Activated CD4-positive, alpha-beta T cell treated with anti-CD3 and anti-CD28 coated beads, Interleukin-2, Interleukin-4, amounts not matched to agents 100 ng/mL and 50 ng/mL, durations not matched to agents 16 hours and 8 hours (primary cell): ENCODE measurements around the gene KRT37.

Experiments used
- DNase-seq: peaks from one replicate; pipeline ENCODE4 v3.0.0-alpha.2; 2020; ENCODE audit warnings: low spot score

KRT37 gene

GRCh38 chr17:41424111-41424635 is at the start of gene KRT37:
KRT37 (minus strand) TSS chr17:41424585; CDS start chr17:41424523, 62 bp downstream.
- DNase-seq = no peak

GRCh38 chr17:41468346-41468745 is 44.0 kb upstream of the KRT37 start:
- no peak for DNase-seq

GRCh38 chr17:41467561-41467960 is 43.2 kb upstream of the KRT37 start:
- DNase-seq = no peak

GRCh38 chr17:41466988-41467387 is 42.6 kb upstream of the KRT37 start, which contains the start of gene KRT32:
KRT32 (minus strand) TSS chr17:41467386; CDS start chr17:41467325, 61 bp downstream.
- no peak for DNase-seq

GRCh38 chr17:41464682-41465081 is 40.3 kb upstream of the KRT37 start:
- DNase-seq = no peak

GRCh38 chr17:41464173-41464572 is 39.8 kb upstream of the KRT37 start:
- no peak for DNase-seq

- DNase-seq = no peak
These were observed 39.4 kb upstream of the KRT37 start for GRCh38 chr17:41463746-41464145.

GRCh38 chr17:41462705-41463104 is 38.3 kb upstream of the KRT37 start:
- DNase-seq = no peak

GRCh38 chr17:41457676-41458075 is 33.3 kb upstream of the KRT37 start:
- DNase-seq = no peak

GRCh38 chr17:41456204-41456603 is 31.8 kb upstream of the KRT37 start:
- no peak for DNase-seq

GRCh38 chr17:41455236-41455635 is 30.9 kb upstream of the KRT37 start:
- no peak for DNase-seq

GRCh38 chr17:41453066-41453465 is 28.7 kb upstream of the KRT37 start:
- DNase-seq = no peak

GRCh38 chr17:41452281-41452680 is 27.9 kb upstream of the KRT37 start:
- DNase-seq = no peak

GRCh38 chr17:41451154-41451728 is 26.9 kb upstream of the KRT37 start:
- no peak for DNase-seq

GRCh38 chr17:41449008-41449407 is 24.6 kb upstream of the KRT37 start:
- DNase-seq = no peak

GRCh38 chr17:41448506-41448905 is 24.1 kb upstream of the KRT37 start:
- DNase-seq = no peak

- no peak for DNase-seq
These were observed 22.4 kb upstream of the KRT37 start for GRCh38 chr17:41446806-41447205.

GRCh38 chr17:41444640-41445039 is 20.3 kb upstream of the KRT37 start:
- DNase-seq = no peak

GRCh38 chr17:41444186-41444585 is 19.8 kb upstream of the KRT37 start:
- no peak for DNase-seq

GRCh38 chr17:41442739-41443138 is 18.4 kb upstream of the KRT37 start:
- DNase-seq = no peak

- no peak for DNase-seq
These were observed 16.2 kb upstream of the KRT37 start, which contains the start of gene KRT38 for GRCh38 chr17:41440531-41441033. KRT38 (minus strand) TSS chr17:41440983; CDS start chr17:41440921, 62 bp downstream.

GRCh38 chr17:41439375-41439774 is 15.0 kb upstream of the KRT37 start:
- no peak for DNase-seq

GRCh38 chr17:41437769-41438168 is 13.4 kb upstream of the KRT37 start:
- no peak for DNase-seq

GRCh38 chr17:41437254-41437653 is 12.9 kb upstream of the KRT37 start:
- no peak for DNase-seq
